Erythroblast (primary cell): Measurements from ENCODE around the gene EFNB3.

Experiments
- GATA1 ChIP-seq: IDR thresholded peaks from 2 replicates; pipeline ENCODE4 v1.6.1; 2011; ENCODE audit warnings: low read depth, mild to moderate bottlenecking, control low read depth, low read length, moderate library complexity
- POLR2A ChIP-seq: IDR thresholded peaks from 2 replicates; pipeline ENCODE4 v1.6.1; 2011; ENCODE audit warnings: mild to moderate bottlenecking, low read length

- no peak for TF ChIP-seq POLR2A
- no peak for TF ChIP-seq GATA1
Observed at GRCh38 chr17:7688808-7689316, 16.1 kb upstream of the EFNB3 start.
